Myocyte (in vitro differentiated cells): ENCODE data around the gene NFILZ. TPM values are rescaled to one million over a fixed set of nuclear protein-coding genes. Genes with fewer than 3 reads are reported as not detected.

ENCODE experiments used
- total RNA-seq: library from RNA; depleted of rRNA; stranded (reverse); fragments of >200 nt; gene quantifications from 2 replicates; pipeline ENCODE4 v1.2.3, GENCODE V29; 2014

The NFILZ gene
- total RNA-seq, 1 donor from 2014 or later: not detected

Other genes with a start within 250 kb of the NFILZ start
- gene RAB11B, start 240.3 kb upstream of the NFILZ start, total RNA-seq: 10.0 and 12.5 TPM in 2 replicates
- gene MARCHF2, start 217.3 kb upstream of the NFILZ start, total RNA-seq: 60.6 and 91.3 TPM in 2 replicates
- gene HNRNPM, start 185.7 kb upstream of the NFILZ start, total RNA-seq: 38.5 and 43.6 TPM in 2 replicates
- not detected in 2 replicates for gene PRAM1, start 128.0 kb upstream of the NFILZ start, total RNA-seq
- 5.4 and 6.1 TPM in 2 replicates for gene ZNF414, start 116.5 kb upstream of the NFILZ start, total RNA-seq
- 0.21 TPM in 1 of 2 replicates, not detected in the other for gene MYO1F, start 53.2 kb upstream of the NFILZ start, total RNA-seq
- 0.83 TPM in 1 of 2 replicates, not detected in the other for gene ADAMTS10, start 19.9 kb upstream of the NFILZ start, total RNA-seq
- gene ACTL9, start 68.2 kb downstream of the NFILZ start, total RNA-seq: not detected in 2 replicates
- gene OR2Z1, start 91.0 kb downstream of the NFILZ start, total RNA-seq: not detected in 2 replicates
- 33.3 and 34.0 TPM in 2 replicates for gene ZNF558, start 201.7 kb downstream of the NFILZ start, total RNA-seq
- gene MBD3L1, start 201.7 kb downstream of the NFILZ start, total RNA-seq: not detected in 2 replicates